C4-2B (cell line): ENCODE results near the gene LEMD3.

Source experiments
- H3K27ac ChIP-seq: fragments of 450-650 bp; 2 replicates; pipeline ENCODE4 v1.5.1; 2017
- ZFX ChIP-seq: fragments of 450-650 bp; IDR thresholded peaks from 2 replicates; pipeline ENCODE4 v1.6.1; 2017
- TF ChIP-seq, protein P1 (sequence below): fragments of 450-650 bp; conservative IDR thresholded peaks from 2 replicates; pipeline ENCODE4 v1.5.1; 2017; ENCODE audit warnings: mild to moderate bottlenecking

Gene LEMD3

DNA sequence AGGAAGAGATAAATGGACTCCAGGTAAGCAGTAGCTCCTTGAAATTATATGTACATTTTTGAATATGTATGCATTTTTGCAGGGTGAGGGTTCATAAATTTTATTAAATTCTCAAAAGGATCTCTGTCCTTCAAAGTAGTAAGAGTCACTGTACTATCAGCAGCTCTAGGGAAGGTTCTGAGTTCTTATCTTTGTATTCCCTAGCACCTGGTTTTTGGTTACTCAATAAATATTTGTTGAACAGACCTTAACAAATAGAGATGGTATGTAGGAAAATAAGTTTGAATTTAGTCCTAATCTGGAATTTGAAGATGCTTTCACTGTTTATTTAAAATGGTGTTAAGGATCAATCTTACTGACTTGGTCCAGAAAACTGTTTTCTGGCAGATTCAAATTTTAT is 18.3 kb downstream of the LEMD3 start:
- TF ChIP-seq, protein P1, sequence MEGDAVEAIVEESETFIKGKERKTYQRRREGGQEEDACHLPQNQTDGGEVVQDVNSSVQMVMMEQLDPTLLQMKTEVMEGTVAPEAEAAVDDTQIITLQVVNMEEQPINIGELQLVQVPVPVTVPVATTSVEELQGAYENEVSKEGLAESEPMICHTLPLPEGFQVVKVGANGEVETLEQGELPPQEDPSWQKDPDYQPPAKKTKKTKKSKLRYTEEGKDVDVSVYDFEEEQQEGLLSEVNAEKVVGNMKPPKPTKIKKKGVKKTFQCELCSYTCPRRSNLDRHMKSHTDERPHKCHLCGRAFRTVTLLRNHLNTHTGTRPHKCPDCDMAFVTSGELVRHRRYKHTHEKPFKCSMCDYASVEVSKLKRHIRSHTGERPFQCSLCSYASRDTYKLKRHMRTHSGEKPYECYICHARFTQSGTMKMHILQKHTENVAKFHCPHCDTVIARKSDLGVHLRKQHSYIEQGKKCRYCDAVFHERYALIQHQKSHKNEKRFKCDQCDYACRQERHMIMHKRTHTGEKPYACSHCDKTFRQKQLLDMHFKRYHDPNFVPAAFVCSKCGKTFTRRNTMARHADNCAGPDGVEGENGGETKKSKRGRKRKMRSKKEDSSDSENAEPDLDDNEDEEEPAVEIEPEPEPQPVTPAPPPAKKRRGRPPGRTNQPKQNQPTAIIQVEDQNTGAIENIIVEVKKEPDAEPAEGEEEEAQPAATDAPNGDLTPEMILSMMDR = no peak
- no peak for TF ChIP-seq ZFX
- no peak overlapping the region for H3K27ac ChIP-seq

- H3K27ac ChIP-seq = no peak overlapping the region
- TF ChIP-seq, protein P1 = no peak
- TF ChIP-seq ZFX = no peak
Observed at GRCh38 chr12:65188179-65188701, 18.9 kb downstream of the LEMD3 start.

DNA sequence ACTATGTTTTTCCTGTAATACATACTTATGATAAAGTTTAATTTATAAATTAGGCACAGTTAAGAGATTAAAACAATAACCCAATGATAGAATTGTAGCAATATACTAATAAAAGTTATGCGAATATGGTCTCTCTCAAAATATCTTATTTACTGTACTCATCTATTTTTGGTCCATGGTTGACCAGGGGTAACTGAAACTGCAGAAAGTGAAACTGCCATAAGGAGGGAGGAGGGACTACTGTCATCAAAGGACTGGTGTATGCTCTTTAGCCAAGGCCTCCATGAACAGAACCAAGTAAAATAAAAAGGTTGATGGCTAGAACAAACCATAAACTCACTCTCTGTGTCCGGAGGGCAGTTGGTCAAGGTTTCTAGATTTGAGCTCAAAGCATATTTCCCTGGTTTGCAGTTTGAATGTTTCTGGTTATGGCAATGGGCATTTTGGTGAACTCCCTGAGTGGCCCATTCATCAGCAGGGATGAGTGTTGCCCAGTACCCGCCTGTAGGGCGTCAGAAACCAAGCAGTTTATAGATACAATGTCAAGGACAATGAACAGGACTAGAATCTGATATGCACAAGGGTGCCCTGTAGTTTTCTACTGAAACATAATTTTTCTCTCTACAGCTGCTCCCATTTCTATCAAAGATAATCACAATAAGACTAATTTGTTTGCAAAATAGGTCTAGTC is 19.8 kb downstream of the LEMD3 start:
- TF ChIP-seq, protein P1 = no peak
- TF ChIP-seq ZFX = no peak
- H3K27ac ChIP-seq = no peak overlapping the region

DNA sequence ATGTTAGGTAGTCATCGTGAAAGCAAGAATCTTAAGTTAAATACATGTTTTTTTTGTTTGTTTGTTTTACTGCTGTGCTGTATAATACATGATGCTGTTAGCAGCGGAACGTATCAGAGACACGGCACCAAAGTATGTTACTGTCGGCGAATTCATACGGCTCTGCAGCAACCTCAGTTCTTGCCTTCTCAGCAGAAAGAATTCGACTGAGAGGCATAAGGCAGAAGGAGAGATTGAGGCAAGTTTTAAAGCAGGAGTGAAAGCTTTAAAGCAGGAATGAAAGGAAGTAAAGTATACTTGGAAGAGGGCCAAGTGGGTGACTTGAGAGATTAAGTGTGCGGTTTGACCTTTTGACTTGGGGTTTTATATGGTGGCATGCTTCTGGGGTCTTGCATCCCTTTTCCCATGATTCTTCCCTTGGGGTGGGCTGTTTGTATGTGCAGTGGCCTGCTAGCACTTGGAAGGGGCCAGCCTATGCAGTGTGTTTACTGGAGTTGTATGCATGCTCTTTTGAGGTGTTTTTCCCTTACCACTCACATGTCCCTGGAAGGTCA is 23.7 kb downstream of the LEMD3 start:
- no peak for TF ChIP-seq ZFX
- TF ChIP-seq, protein P1 = no peak
- H3K27ac ChIP-seq = no peak overlapping the region; the same call in 1 of the 2 replicates

DNA sequence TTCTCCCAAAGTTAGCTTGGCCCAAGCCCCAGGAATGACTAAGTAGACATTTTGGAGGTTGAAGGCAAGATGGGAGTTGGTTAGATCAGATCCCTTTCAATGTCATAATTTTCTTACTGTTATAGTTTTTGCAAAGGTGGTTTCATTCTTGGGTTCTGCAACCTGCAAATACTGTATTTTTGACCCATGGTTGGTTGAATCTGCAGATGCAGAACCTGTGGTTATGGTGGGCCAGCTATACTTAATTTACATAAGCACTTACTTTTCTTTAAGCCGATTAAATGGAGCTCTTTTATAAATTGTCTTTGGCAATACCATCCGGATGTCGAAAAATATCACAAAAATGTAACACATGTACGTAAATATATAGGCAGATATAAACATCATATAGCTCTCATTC is 25.6 kb downstream of the LEMD3 start:
- TF ChIP-seq, protein P1 = no peak
- TF ChIP-seq ZFX = no peak
- no peak overlapping the region for H3K27ac ChIP-seq

DNA sequence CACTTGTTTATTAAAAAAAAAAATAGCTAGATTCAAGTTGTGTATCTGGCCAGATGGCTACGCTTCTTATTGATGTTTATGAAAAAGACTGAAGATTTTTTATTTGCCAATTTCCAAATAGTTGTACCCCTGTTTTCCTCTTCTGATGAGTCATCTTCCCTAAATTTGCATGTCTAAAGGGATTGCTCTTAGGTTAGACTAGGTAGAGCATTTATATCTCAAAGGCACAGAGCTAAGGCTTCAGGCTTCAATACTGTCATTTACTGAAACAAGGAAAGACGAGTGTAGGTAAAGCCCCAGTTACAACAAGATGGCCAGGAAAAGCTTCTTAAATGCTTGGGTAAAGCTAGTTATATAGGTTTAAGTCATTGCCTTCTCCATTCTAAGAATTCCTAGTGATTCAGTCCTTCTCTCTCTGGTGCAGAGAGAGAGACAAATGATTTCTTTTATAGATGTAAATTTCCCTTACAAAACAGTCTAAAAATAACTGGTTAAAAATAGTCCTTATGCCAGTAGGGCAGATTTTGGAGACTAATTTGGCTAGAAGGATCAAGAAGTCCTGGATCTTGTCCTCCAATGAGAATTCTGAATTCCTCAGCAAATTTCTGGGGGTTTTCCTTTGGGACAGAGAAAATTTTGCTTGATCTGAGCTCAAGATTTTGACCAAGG is 26.1 kb downstream of the LEMD3 start:
- TF ChIP-seq ZFX = no peak
- TF ChIP-seq, protein P1 = no peak
- H3K27ac ChIP-seq = no peak overlapping the region
